PFSK-1 (cell line): Measurements from ENCODE around the gene CYTH1.

Experiments
- FOXP2 ChIP-seq: optimal IDR thresholded peaks from 2 replicates; pipeline ENCODE3; 2011; ENCODE audit warnings: borderline replicate concordance, control low read depth, inconsistent platforms; ENCODE audit not compliant: insufficient read depth; ENCODE audit errors: extremely low read length, extremely low read depth
- POLR2AphosphoS5 ChIP-seq: IDR thresholded peaks from 2 replicates; pipeline ENCODE4 v1.6.1; 2012; ENCODE audit warnings: low read depth, mild to moderate bottlenecking, control low read depth, low read length, moderate library complexity
- SIN3A ChIP-seq: IDR thresholded peaks from 2 replicates; pipeline ENCODE4 v1.6.1; 2012; ENCODE audit warnings: mild to moderate bottlenecking, low read length, moderate library complexity, borderline replicate concordance; ENCODE audit not compliant: insufficient read depth
- TAF1 ChIP-seq: IDR thresholded peaks from 2 replicates; pipeline ENCODE4 v1.6.1; 2012; ENCODE audit warnings: low read length, control low read depth, borderline replicate concordance; ENCODE audit not compliant: insufficient read depth
- TF ChIP-seq, protein P1 (sequence below), 2 experiments: IDR thresholded peaks; 2 replicates each; pipeline versions ENCODE4 v1.6.1 to v1.8.0; 2011 to 2012; ENCODE audit warnings: low read depth in 2 of 2, low read length in 2 of 2, control low read depth in 1 of 2, inconsistent platforms in 1 of 2, mild to moderate bottlenecking in 1 of 2, moderate library complexity in 1 of 2; ENCODE audit not compliant: insufficient read depth in 1 of 2

The CYTH1 gene

GRCh38 chr17:78812855-78813254 lies 30.8 kb upstream of the CYTH1 start:
- TF ChIP-seq TAF1 (no peak), POLR2AphosphoS5 (no peak), FOXP2 (no peak)
- TF ChIP-seq, protein P1, sequence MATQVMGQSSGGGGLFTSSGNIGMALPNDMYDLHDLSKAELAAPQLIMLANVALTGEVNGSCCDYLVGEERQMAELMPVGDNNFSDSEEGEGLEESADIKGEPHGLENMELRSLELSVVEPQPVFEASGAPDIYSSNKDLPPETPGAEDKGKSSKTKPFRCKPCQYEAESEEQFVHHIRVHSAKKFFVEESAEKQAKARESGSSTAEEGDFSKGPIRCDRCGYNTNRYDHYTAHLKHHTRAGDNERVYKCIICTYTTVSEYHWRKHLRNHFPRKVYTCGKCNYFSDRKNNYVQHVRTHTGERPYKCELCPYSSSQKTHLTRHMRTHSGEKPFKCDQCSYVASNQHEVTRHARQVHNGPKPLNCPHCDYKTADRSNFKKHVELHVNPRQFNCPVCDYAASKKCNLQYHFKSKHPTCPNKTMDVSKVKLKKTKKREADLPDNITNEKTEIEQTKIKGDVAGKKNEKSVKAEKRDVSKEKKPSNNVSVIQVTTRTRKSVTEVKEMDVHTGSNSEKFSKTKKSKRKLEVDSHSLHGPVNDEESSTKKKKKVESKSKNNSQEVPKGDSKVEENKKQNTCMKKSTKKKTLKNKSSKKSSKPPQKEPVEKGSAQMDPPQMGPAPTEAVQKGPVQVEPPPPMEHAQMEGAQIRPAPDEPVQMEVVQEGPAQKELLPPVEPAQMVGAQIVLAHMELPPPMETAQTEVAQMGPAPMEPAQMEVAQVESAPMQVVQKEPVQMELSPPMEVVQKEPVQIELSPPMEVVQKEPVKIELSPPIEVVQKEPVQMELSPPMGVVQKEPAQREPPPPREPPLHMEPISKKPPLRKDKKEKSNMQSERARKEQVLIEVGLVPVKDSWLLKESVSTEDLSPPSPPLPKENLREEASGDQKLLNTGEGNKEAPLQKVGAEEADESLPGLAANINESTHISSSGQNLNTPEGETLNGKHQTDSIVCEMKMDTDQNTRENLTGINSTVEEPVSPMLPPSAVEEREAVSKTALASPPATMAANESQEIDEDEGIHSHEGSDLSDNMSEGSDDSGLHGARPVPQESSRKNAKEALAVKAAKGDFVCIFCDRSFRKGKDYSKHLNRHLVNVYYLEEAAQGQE (IDR thresholded peaks at IDR 0.05; ENCODE audit: insufficient read depth in 1 of 2, low read depth in 2 of 2, low read length in 2 of 2): no peak

- TF ChIP-seq FOXP2 (no peak), SIN3A (no peak), TAF1 (no peak), POLR2AphosphoS5 (no peak)
- TF ChIP-seq, protein P1 (IDR thresholded peaks at IDR 0.05; ENCODE audit: insufficient read depth in 1 of 2, low read depth in 2 of 2, low read length in 2 of 2): no peak
Observed at GRCh38 chr17:78808163-78808562, 26.1 kb upstream of the CYTH1 start.

DNA sequence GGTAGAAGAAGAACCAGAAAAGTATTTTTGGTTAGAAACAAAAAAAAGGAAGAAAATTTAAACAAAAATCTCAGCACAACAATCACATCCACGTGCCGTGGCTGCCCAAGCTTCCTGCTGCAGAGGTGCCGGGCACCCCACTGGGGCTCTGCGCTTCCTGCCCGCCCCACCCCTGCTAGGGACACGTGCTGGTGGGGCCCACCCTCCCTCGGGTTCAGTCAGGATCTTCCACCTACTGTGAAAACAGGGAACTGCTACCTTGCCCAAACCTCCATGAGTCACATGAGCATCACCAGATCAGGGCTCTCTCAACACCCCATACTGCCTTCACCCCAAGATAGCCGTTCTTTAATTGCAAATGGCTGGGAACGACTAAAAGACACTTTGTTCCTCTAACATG lies 24.4 kb upstream of the CYTH1 start:
- TF ChIP-seq POLR2AphosphoS5: no peak
- TF ChIP-seq, protein P1 (IDR thresholded peaks at IDR 0.05; ENCODE audit: insufficient read depth in 1 of 2, low read depth in 2 of 2, low read length in 2 of 2): no peak
- no peak for TF ChIP-seq TAF1
- no peak for TF ChIP-seq SIN3A
- no peak for TF ChIP-seq FOXP2

GRCh38 chr17:78805301-78805700 lies 23.2 kb upstream of the CYTH1 start:
- TF ChIP-seq POLR2AphosphoS5 (no peak), FOXP2 (no peak), SIN3A (no peak), TAF1 (no peak)
- TF ChIP-seq, protein P1 (IDR thresholded peaks at IDR 0.05; ENCODE audit: insufficient read depth in 1 of 2, low read depth in 2 of 2, low read length in 2 of 2): no peak

GRCh38 chr17:78804777-78805176 lies 22.7 kb upstream of the CYTH1 start:
- no peak for TF ChIP-seq TAF1
- TF ChIP-seq POLR2AphosphoS5: no peak
- no peak for TF ChIP-seq SIN3A
- no peak for TF ChIP-seq FOXP2
- TF ChIP-seq, protein P1 (IDR thresholded peaks at IDR 0.05; ENCODE audit: insufficient read depth in 1 of 2, low read depth in 2 of 2, low read length in 2 of 2): no peak
